DMS79 treated with DMSO at 0.1 percent for 48 hours (cell line): Measurements from ENCODE around the gene AGAP9.
"Not testable (repeated sequence)": the region's sequence is repeated elsewhere in the genome, so short reads cannot be mapped to it uniquely, and the experiment has no call there.

ENCODE experiments used
- DNase-seq: peaks from one replicate; lab custom pipeline; 2025; lab: John Stamatoyannopoulos, UW

Gene AGAP9

DNA sequence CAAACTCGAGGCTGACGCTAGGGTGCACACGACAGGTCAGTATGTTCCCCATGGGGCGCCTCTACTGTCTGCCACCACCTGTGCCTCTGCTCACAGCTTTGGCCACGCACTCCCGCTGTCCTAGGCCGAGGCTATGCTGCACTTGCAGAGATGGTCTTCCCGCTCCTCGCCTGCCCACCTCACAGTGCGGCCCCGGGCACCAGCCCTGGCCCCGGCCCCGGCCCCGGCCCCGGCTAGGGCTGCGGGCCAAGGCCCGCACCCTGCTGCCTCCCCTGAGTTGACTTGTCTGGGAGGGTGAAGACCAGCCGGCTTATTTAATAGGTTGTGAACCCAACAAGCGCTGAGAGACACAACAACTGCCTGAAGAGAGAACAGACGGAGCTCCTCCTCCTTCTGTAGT lies at the start of gene AGAP9:
Gene AGAP9 (minus strand): TSS at position 164 of the 400 bp plus-strand sequence. CDS start 112 bp downstream, at position 52.
- not testable (repeated sequence) for DNase-seq

- not testable (repeated sequence) for DNase-seq
These were observed 47.9 kb upstream of the AGAP9 start for GRCh38 chr10:47571138-47571912.

DNA sequence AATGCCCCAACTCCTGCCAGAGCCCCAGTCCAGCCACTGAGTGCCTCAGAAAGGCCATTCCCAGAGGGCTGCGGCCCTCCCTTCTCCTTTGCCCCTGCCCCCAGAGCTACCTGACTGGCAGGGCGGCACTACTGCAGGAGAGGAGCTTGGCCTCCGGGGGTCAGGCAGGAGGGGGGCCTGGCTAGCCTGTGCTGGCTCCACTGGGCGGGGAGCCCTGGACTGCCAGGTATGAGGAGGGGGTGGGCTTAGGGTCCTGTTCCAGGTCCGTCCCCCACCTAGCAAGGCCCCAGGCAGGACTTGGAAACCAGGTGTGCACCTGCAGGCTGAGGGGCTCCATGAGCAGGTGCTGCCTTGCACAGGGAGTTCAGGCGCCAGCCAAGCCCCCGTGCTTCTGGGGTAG lies 43.3 kb upstream of the AGAP9 start:
- DNase-seq, result not testable (repeated sequence)

DNA sequence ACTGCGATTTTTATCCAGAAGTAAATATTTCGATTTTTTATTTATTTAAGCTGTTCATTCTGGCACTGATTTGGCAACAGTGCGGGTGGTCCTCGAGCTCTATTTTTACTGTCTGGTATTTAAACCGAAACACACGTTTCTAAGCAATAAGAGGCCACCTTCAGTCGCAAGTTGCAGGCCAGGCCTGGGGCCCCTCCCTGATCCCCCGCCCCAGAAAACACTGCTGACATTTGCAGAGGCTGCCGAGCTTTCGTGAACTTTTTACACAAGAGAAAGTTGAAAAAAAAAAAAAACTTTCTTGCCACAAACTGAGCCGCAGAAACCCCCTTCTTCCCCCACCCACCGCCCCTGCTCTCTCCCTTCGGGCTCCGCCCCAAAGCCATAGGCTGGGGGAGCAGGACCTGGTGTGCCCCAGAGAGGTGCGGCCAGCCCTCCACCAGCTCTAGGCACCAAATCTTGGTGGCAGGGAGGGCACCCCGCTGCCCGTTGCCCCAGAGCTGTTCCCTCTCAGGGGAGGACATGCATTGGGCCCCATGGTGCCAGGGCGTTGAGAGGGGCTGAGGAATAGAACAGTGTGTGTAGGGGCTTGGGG lies 42.8 kb upstream of the AGAP9 start:
- not testable (repeated sequence) for DNase-seq

DNA sequence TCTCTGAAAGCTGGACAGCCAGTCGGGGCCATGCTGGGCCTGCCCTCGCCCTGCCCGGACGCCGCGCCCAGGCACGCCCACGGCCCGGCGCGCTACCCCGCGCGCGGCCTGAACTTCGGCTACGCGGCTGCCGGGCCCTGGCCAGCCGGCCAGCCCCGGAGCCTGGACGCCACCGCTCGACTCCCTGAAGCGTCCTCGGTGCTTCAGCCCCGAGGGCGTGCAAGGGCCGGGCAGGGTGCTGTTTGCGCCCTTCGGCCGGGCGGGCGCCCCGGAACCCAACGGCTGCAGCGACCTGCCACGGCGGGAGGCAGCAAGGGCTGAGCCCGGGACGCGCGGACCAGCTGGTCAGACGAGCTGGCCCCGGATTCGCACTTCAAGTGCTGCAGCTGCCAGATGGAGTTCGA lies 42.1 kb upstream of the AGAP9 start:
- not testable (repeated sequence) for DNase-seq

DNA sequence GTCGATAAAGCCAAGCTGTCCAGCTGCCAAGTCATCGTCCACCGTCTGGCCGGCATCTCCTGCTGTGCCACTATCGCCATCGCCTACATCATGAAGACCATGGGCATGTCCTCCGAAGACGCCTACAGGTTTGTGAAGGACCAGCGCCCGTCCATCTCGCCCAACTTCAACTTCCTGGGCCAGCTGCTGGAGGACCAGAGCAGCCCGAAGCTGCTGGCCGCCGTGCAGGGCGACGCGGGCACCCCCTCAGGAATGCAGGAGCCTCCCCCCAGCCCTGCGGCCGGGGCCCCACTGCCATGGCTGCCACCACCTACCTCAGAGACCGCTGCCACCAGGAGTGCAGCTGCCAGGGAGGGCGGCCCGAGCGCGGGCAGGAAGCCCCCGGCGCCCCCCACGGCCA lies 41.5 kb upstream of the AGAP9 start:
- DNase-seq, result not testable (repeated sequence)

- not testable (repeated sequence) for DNase-seq
These were observed 40.9 kb upstream of the AGAP9 start for GRCh38 chr10:47564318-47564717.

GRCh38 chr10:47560452-47560851 lies 37.0 kb upstream of the AGAP9 start:
- DNase-seq, result not testable (repeated sequence)

DNA sequence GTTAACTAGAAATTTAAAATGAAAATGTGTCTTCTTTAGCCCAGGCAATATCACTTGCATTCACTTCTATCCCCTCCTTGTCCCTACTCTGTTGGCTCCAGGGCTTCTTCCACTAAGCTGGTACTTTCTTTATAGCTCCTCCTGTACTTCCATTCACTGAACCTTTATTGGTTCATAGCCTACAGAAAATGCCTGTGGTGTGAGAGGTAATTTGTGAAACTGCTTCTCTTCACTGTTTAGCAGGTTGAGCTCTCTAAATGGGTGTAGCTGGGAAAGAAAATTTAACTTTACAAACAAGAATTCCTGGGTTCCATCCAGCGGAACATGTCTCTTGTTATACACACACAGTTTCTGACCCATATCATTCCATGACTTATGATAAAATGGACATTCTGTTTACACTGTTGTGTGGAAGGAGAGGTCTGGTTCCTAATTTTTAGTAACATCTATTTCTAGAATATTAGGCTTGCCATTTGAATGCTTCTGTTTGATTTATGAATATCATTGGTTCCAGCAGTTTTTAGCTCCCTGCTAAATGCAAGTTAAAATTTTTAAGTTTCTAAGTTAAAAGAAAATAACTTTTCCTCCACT lies 36.4 kb upstream of the AGAP9 start:
- DNase-seq, result not testable (repeated sequence)

DNA sequence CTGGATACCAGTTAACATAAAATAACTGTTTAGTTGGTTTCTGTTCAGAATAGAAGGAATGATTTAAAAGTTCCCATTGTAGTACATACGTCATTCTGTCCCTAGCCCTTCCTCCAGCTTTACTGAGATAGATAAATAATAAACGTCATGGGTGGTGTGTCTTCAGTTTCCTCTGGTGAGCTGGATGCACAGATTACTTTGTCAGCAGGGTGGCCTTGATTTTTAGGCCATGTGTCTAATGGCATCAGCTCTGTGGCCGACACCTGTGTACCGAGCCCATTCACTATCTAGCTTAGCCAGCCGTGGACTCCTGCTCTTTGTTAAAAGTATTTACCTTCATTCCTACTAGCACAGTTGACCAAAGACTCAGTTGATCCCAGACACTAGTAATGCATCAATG lies 34.7 kb upstream of the AGAP9 start:
- DNase-seq, result not testable (repeated sequence)

DNA sequence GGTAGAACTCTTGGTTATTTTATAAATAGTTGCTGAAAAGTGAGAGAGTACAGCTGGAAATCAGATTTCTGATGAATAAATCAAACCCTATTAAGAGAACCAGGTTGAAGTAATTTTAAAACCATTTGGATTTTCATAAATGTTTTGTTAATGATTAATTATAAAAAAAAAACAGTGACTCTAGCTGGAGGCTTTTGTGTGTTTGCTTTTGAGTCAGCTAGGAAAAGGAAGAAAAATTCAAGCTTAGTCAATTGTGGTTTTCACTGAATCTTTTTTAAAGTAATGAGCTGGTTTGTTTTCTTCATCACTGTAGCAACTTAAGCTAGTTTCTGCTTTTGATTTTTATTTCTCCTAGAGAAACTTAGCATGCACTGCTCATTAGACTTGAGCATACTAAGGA lies 34.2 kb upstream of the AGAP9 start:
- not testable (repeated sequence) for DNase-seq

- not testable (repeated sequence) for DNase-seq
These were observed 31.9 kb upstream of the AGAP9 start for GRCh38 chr10:47555334-47555733.

DNA sequence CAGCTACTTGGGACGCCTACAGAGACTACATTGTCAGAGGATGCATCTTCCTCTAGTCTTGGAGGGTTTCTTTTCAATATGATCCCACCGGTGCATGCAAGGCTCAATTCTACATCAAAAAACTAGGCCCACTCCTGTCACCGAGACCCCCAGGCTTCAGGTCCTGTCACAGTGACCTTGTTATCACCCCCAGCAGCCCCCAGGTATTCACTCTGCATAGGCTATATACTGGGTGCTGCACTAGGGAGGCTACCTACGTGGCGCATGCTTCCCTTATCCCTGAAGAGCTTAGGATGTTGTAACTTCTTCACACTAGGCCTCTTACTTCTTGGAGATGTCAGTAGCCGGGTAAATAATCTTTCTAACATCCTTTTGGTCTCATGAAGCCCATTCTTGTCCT lies 31.1 kb upstream of the AGAP9 start:
- not testable (repeated sequence) for DNase-seq

- DNase-seq, result not testable (repeated sequence)
These were observed 30.4 kb upstream of the AGAP9 start for GRCh38 chr10:47553860-47554247.

GRCh38 chr10:47553214-47553859 lies 29.9 kb upstream of the AGAP9 start:
- peak; percentile 14 for DNase-seq

DNA sequence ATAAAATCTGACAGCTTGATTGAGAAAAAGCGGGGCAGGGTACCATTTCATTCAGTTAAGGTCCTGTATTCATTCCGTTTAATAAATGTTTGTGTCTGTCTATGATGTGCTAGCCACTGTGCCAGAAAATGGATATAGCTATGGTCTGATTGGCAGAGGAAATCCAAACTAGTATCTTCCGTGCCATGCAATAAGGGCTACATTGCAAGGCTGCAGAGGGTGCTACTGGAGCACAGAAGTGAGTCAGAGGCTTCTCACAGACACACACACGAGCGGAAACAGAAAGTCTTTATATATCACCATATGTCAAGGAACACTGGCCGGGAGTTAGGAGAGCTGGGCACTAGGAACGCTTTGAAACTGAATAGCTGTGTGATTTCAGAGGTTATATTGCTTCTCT lies 29.3 kb upstream of the AGAP9 start:
- not testable (repeated sequence) for DNase-seq

GRCh38 chr10:47547286-47547685 lies 23.8 kb upstream of the AGAP9 start:
- DNase-seq, result not testable (repeated sequence)

- DNase-seq, result not testable (repeated sequence)
These were observed 13.0 kb upstream of the AGAP9 start for GRCh38 chr10:47536430-47536829.

GRCh38 chr10:47502313-47502712 lies 21.1 kb downstream of the AGAP9 start:
- not testable (repeated sequence) for DNase-seq

DNA sequence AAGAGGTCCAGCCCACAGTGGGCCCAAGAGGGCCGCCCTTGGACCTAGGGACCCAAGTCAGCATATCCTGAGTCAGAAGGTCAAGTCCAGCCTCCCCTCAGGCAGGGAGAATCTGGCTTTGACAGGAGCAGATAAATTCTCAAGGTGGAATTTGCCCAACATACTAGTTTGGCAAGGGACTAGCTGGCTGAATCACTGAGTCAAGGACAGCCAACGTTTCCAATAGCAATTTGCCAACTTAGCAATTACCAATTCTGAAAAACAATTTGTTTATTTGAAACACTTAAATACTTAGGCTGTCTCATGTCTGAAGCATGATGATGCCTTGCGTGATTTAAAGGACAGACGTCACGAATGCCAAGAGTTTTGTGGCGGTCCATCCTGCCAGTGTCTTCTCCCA lies 29.2 kb downstream of the AGAP9 start:
- DNase-seq, result not testable (repeated sequence)

DNA sequence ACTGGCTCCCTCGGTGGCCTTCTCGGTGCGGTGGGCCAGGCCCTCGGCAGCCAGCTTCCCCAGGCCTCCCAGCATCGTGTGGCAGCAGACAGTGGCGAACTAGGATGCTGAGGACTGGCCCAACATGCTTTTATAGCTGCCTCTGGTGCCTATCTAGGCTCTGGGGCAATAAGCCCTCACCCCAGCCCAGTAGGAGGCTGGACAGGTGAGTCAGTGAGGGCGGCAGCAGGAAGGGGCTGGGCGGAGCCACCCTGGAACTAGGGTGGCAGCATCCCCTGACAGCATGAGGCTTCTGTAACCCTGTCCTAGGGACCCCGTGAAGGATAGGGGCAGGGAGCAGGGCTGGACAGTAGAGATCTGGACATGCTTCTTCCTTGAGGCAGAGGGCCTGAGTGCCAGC lies 31.8 kb downstream of the AGAP9 start, which contains the start of gene FAM25G:
Gene FAM25G (minus strand): TSS at position 101 of the 400 bp plus-strand sequence. CDS start 26 bp downstream, at position 75.
- DNase-seq, result not testable (repeated sequence)

DNA sequence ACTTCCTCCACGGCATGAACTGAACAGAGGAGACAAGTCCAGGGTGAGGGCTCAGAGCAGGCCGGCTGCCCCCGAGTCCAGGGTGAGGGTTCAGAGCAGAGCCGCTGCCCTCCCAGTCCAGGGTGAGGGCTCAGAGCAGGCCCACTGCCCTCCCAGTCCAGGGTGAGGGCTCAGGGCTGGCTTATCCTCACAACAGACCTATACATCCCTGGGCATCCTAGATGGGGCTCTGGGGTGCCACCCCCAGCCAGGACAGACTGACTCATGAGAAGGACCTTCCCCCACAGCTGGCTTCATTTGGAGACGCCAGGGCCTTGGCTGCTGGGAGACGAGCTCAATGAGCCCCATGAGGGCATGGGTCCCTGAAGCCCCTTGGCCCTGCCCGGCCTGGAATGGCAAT lies 33.8 kb downstream of the AGAP9 start:
- DNase-seq, result not testable (repeated sequence)
